ENCODE measurements around the gene ATP7A.
A peak's percentile ranks its signal among the peaks of the same experiment; 100 is the strongest.

Gene ATP7A

DNA sequence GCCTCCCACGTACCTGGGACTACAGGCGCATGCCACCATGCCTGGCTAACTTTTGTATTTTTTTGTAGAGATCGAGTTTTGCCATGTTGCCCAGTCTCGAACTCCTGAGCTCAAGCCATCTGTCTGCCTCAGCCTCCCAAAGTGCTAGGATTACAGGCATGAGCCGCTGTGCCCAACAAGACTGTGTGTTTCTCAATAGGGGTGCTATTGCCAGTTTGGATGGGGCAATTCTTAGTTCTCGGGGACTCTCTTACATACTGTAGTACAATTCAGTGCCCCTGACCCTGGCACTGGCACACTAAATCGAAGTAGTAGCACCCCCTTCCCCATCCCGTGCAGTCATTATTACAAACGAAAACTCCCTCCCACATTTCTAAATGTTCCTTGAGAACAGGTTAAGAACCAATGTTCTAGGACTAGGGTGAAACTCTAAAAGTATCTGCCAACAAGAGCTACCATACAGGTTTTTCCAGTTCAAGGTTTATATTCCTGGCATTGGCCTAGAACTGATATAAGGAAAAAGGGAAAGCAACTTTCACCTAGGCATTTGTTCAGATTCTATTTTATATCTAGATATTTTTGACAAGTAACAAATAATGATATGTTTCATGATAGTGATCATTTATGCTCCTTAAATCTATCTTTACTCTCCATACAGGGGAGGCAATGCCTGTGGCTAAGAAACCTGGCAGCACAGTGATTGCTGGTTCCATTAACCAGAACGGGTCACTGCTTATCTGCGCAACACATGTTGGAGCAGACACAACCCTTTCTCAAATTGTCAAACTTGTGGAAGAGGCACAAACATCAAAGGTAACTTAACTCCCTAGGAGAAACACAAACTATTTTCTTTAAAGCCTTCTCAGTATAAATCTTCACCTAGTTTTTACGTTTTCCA, 109.3 kb downstream of the ATP7A start:
- Histone ChIP-seq H3K27ac (no peak overlapping the region), H3K4me1 (no peaks in the 10 kb centered on the region), H3K4me3 (no peak overlapping the region), H3K27me3 (no peaks in the 10 kb centered on the region), H3K9me3 (no peaks in the 10 kb centered on the region), H3K36me3 (no peaks in the 10 kb centered on the region)
- TF ChIP-seq, protein P1, sequence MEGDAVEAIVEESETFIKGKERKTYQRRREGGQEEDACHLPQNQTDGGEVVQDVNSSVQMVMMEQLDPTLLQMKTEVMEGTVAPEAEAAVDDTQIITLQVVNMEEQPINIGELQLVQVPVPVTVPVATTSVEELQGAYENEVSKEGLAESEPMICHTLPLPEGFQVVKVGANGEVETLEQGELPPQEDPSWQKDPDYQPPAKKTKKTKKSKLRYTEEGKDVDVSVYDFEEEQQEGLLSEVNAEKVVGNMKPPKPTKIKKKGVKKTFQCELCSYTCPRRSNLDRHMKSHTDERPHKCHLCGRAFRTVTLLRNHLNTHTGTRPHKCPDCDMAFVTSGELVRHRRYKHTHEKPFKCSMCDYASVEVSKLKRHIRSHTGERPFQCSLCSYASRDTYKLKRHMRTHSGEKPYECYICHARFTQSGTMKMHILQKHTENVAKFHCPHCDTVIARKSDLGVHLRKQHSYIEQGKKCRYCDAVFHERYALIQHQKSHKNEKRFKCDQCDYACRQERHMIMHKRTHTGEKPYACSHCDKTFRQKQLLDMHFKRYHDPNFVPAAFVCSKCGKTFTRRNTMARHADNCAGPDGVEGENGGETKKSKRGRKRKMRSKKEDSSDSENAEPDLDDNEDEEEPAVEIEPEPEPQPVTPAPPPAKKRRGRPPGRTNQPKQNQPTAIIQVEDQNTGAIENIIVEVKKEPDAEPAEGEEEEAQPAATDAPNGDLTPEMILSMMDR (IDR thresholded peaks at IDR 0.05), result no peak
- DNase-seq, result no peak
- intact Hi-C loops (cut with DNase I; ENCODE audit: low total_unique reads), result no loop called here

DNA sequence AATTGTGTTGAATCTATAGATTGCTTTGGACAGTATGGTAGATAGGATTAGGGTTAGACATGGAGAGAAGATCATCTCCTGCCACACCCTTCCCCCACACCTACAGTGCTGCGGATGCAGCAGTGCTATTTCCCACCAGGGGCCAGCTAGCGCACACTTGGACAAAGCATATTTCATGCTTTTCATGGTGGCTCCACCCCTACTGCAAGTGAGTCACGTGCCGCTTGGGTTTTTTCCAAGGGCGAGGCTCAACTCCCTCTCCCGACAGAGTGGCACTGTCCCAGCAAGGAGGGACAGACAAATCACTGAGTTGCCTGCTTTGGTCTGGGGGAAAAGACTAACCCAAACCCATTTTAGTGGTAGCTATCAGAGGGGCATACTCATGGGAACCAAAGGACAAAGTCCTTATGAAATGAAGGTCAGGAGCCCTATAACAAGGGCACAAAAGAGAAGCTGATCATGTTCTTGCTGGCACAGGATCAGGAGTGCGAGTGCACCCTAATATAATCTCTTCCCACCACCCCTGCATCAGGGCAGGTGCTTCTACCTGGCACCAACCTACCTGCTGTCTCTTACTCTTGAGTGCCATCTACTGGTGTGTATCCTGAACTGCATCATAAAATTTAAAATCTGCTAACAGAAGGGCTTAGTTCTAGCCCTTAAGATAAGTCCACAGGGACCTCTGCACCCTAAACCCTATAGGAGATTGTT, 114.0 kb downstream of the ATP7A start:
- no peaks in the 10 kb centered on the region for H3K4me1 ChIP-seq
- no peaks in the 10 kb centered on the region for H3K27me3 ChIP-seq
- TF ChIP-seq, protein P1 (IDR thresholded peaks at IDR 0.05), result peak in 1 of 2 experiments; percentile 23
- no peak overlapping the region for H3K4me3 ChIP-seq
- intact Hi-C loops (cut with DNase I; ENCODE audit: low total_unique reads), result no loop called here
- DNase-seq, result peak in 1 of 2 donors; percentile 20
- no peaks in the 10 kb centered on the region for H3K9me3 ChIP-seq
- H3K36me3 ChIP-seq, result no peaks in the 10 kb centered on the region
- H3K27ac ChIP-seq, result no peak overlapping the region

DNA sequence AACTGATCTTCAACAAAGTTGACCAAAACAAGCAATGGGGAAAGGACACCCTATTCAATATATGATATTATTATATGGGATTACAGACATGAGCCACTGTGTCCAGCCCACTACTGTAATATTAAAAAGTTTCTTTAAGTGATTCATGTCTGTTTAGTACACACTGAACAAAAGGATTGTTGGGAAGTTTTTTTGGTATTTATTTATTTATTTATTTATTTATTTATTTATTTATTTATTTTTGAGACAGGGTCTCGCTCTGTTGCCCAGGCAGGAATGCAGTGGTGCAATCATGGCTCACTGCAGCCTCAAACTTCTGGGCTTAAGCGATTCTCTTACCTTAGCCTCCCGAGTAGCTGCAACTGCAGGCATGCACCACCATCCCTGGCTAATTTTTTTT, 117.3 kb downstream of the ATP7A start:
- H3K36me3 ChIP-seq, result no peaks in the 10 kb centered on the region
- H3K4me1 ChIP-seq, result no peaks in the 10 kb centered on the region
- H3K4me3 ChIP-seq, result no peak overlapping the region
- no peak for DNase-seq
- H3K27ac ChIP-seq, result no peak overlapping the region
- no peaks in the 10 kb centered on the region for H3K27me3 ChIP-seq
- intact Hi-C loops (cut with DNase I; ENCODE audit: low total_unique reads), result no loop called here
- TF ChIP-seq, protein P1 (IDR thresholded peaks at IDR 0.05), result no peak
- no peaks in the 10 kb centered on the region for H3K9me3 ChIP-seq

DNA sequence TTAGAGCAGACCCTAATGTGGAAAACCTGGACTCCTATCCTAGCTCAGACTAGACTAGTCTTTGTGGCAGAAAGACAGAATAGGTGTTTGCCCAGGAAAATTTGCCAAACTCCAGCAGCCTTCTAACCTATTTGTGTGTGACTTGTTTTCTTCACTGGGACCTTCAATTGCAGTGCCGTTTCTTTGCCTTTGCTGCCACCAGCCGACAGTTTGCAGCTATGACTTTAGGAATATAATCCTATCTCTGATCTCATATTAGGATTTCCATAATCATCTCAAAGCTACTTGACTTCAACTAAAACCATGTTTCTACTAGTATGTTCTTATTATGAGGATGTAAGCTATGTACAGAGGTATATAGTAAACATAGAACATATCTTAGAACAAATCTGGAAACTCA, 119.2 kb downstream of the ATP7A start:
- intact Hi-C loops (cut with DNase I; ENCODE audit: low total_unique reads), result no loop called here
- H3K9me3 ChIP-seq, result no peaks in the 10 kb centered on the region
- no peaks in the 10 kb centered on the region for H3K36me3 ChIP-seq
- H3K27ac ChIP-seq, result no peak overlapping the region
- TF ChIP-seq, protein P1 (IDR thresholded peaks at IDR 0.05), result peak; percentile 29 to 32
- no peaks in the 10 kb centered on the region for H3K27me3 ChIP-seq
- H3K4me3 ChIP-seq, result no peak overlapping the region
- no peak for DNase-seq
- no peaks in the 10 kb centered on the region for H3K4me1 ChIP-seq

DNA sequence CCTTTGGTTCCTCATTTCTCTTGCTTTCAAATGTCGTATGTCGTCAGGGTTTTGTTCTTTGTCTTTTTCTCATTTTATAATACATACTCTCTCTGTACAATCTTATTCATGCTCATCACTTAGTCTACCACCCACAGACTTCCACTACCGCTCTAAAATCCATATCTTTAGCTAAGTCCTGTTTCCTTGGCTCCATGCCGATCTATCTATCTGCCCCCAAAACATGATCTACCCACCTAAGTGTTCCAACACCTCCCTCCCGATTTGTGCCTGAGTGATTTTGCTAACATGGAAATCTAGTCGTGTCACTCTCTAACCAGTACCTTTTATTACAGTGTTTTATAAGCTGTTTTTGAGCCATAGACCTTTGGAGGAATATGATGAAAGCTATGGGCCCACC, 124.6 kb downstream of the ATP7A start:
- Histone ChIP-seq H3K36me3 (no peaks in the 10 kb centered on the region), H3K27ac (no peak overlapping the region), H3K27me3 (no peaks in the 10 kb centered on the region), H3K4me1 (no peaks in the 10 kb centered on the region), H3K9me3 (no peaks in the 10 kb centered on the region), H3K4me3 (no peak overlapping the region)
- no peak for DNase-seq
- TF ChIP-seq, protein P1 (IDR thresholded peaks at IDR 0.05), result no peak
- intact Hi-C loops (cut with DNase I; ENCODE audit: low total_unique reads), result no loop called here

Data from tibial artery (tissue), 4 donors.